NCI-H2171 (cell line): ENCODE measurements around the gene ISL2.
"Not testable (repeated sequence)": the region's sequence is repeated elsewhere in the genome, so short reads cannot be mapped to it uniquely, and the experiment has no call there.

Experiments
- DNase-seq: peaks from one replicate; lab custom pipeline; 2025; lab: John Stamatoyannopoulos, UW

Gene ISL2

GRCh38 chr15:76336254-76337058 is at the start of gene ISL2:
TSS of gene ISL2 (plus strand) at chr15:76336773. CDS start at chr15:76336884, 111 bp downstream.
- no peak for DNase-seq

- no peak for DNase-seq
Observed at GRCh38 chr15:76289582-76289981, 47.0 kb upstream of the ISL2 start.

GRCh38 chr15:76293361-76293760 is 43.2 kb upstream of the ISL2 start:
- no peak for DNase-seq

GRCh38 chr15:76294463-76294862 is 42.1 kb upstream of the ISL2 start:
- DNase-seq: not testable (repeated sequence)

GRCh38 chr15:76296849-76297248 is 39.7 kb upstream of the ISL2 start:
- no peak for DNase-seq

GRCh38 chr15:76297951-76298350 is 38.6 kb upstream of the ISL2 start:
- DNase-seq: not testable (repeated sequence)

- DNase-seq: no peak
Observed at GRCh38 chr15:76298986-76299385, 37.6 kb upstream of the ISL2 start.

GRCh38 chr15:76299786-76300185 is 36.8 kb upstream of the ISL2 start:
- DNase-seq: no peak

GRCh38 chr15:76303909-76304308 is 32.7 kb upstream of the ISL2 start:
- DNase-seq: no peak

- peak; percentile 59 for DNase-seq
Observed at GRCh38 chr15:76309601-76310330, 26.8 kb upstream of the ISL2 start.

GRCh38 chr15:76310475-76311099 is 26.0 kb upstream of the ISL2 start:
- DNase-seq: no peak

GRCh38 chr15:76311100-76311953 is 25.2 kb upstream of the ISL2 start, which contains the start of gene ETFA:
TSS of gene ETFA (minus strand) at chr15:76311469. CDS start at chr15:76311388, 81 bp downstream.
- DNase-seq: peak; percentile 99

GRCh38 chr15:76312540-76313174 is 23.9 kb upstream of the ISL2 start:
- no peak for DNase-seq

- DNase-seq: not testable (repeated sequence)
Observed at GRCh38 chr15:76313175-76313567, 23.4 kb upstream of the ISL2 start.

GRCh38 chr15:76313731-76314130 is 22.8 kb upstream of the ISL2 start:
- peak; percentile 96 for DNase-seq

GRCh38 chr15:76320012-76320411 is 16.6 kb upstream of the ISL2 start:
- no peak for DNase-seq

GRCh38 chr15:76321171-76321570 is 15.4 kb upstream of the ISL2 start:
- DNase-seq: no peak

- DNase-seq: no peak
Observed at GRCh38 chr15:76321602-76322001, 15.0 kb upstream of the ISL2 start.

- no peak for DNase-seq
Observed at GRCh38 chr15:76324066-76324465, 12.5 kb upstream of the ISL2 start.

GRCh38 chr15:76325704-76326103 is 10.9 kb upstream of the ISL2 start:
- DNase-seq: no peak
